Left ventricle myocardium inferior (tissue), 1 donor: ENCODE data around the gene PSD4. TPM values are rescaled to one million over a fixed set of nuclear protein-coding genes. Genes with fewer than 3 reads are reported as not detected.
A peak's percentile ranks its signal among the peaks of the same experiment; 100 is the strongest.

Experiments used
- DNase-seq: peaks from one replicate; pipeline ENCODE4 v3.0.0-alpha.2; 2020
- H3K27ac ChIP-seq: fragments of 200-600 bp; replicated peaks from 2 replicates; pipeline ENCODE4 v1.8.0; 2021
- H3K27me3 ChIP-seq: fragments of 200-600 bp; 2 replicates; pipeline ENCODE4 v1.8.0; 2021; ENCODE audit warnings: low read depth
- H3K36me3 ChIP-seq: fragments of 200-600 bp; 2 replicates; pipeline ENCODE4 v1.8.0; 2021
- H3K4me1 ChIP-seq: fragments of 200-600 bp; 2 replicates; pipeline ENCODE4 v1.8.0; 2021
- H3K4me3 ChIP-seq: fragments of 200-600 bp; 2 replicates; pipeline ENCODE4 v1.8.0; 2021; ENCODE audit warnings: mild to moderate bottlenecking, moderate library complexity
- H3K9me3 ChIP-seq: fragments of 200-600 bp; replicated peaks from 2 replicates; pipeline ENCODE4 v1.8.0; 2021
- intact Hi-C: fragments of 100-400 bp; cut with micrococcal nuclease; formaldehyde crosslinking; loops from one replicate; pipeline ENCODE4 v1.11.0; 2022
- total RNA-seq: library from RNA; stranded (reverse); fragmentation: NEBNext Ultra II Directional; extraction: Animal tissue kit (Norgen Biotek cat#: 25700); gene quantifications from one replicate; pipeline ENCODE4 v1.2.1, GENCODE V29; 2021
- TF ChIP-seq, protein P1 (sequence below): fragments of 200-600 bp; IDR thresholded peaks from 2 replicates; pipeline ENCODE4 v1.8.0; 2021; ENCODE audit warnings: antibody characterized with exemption, mild to moderate bottlenecking, borderline replicate concordance
- donor health status: DM: no; HTN: yes; CAD: no; lungs with severe emphysema.

PSD4 gene
- total RNA-seq, 1 donor from 2014 or later: 2.2 TPM

DNA sequence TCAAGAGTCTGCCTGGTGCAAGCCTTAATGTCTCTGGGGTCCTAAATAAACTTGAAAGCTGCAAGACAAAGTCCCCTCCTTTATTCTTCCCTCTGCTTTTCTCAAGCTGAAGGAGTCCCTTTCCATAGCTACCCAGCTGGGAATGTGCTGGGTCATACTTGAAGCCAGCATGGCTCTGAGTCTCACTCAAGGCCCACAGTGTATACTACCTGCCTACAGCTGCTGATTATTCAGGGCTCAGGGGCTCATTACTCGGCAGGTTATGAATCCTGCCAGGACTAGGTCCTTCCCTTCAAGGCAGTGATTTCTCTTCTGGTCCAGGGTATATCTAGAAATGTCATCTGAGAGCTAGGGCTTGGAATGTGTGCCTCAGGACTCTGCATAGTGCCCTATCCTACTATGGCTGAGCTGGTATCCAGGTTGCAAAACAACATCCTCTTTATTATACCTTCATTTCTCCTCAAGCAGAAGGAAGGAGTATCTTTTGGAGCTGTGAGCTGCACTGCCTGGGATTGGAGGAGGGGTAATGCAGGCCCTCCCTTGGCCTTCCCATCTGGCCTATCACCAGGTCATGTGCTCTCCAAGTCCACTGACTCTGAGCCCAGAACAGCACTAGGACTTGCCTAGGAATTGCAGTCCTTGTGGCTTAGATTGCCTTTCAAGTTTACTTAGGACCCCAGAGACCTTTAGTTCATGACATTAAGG lies 24.1 kb upstream of the PSD4 start:
- Histone ChIP-seq H3K4me3 (no peak overlapping the region), H3K9me3 (peaks cover 17% of the 10 kb centered on the region), H3K4me1 (no peaks in the 10 kb centered on the region), H3K27me3 (peaks cover 13% of the 10 kb centered on the region), H3K27ac (no peak overlapping the region), H3K36me3 (no peaks in the 10 kb centered on the region)
- TF ChIP-seq, protein P1, sequence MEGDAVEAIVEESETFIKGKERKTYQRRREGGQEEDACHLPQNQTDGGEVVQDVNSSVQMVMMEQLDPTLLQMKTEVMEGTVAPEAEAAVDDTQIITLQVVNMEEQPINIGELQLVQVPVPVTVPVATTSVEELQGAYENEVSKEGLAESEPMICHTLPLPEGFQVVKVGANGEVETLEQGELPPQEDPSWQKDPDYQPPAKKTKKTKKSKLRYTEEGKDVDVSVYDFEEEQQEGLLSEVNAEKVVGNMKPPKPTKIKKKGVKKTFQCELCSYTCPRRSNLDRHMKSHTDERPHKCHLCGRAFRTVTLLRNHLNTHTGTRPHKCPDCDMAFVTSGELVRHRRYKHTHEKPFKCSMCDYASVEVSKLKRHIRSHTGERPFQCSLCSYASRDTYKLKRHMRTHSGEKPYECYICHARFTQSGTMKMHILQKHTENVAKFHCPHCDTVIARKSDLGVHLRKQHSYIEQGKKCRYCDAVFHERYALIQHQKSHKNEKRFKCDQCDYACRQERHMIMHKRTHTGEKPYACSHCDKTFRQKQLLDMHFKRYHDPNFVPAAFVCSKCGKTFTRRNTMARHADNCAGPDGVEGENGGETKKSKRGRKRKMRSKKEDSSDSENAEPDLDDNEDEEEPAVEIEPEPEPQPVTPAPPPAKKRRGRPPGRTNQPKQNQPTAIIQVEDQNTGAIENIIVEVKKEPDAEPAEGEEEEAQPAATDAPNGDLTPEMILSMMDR: no peak
- no peak for DNase-seq
- intact Hi-C loops: no loop called here

DNA sequence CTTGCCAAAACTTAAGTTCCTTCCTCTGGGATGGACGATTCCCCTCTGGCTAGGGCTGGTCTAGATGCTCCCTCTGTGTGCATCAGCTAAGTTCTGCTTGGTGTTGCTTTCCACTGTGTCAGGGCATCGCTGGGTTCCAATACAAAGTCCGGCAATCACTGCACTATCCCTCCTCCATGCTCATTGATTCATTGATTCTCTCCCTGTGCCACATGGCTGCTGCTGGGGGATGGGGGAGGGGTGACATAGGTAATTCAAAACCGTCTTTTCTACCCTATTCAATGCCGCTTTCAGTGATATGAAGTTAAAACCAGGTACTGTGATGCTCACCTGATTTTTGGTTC lies 23.5 kb upstream of the PSD4 start:
- Histone ChIP-seq H3K36me3 (no peaks in the 10 kb centered on the region), H3K4me1 (no peaks in the 10 kb centered on the region), H3K4me3 (no peak overlapping the region), H3K27ac (no peak overlapping the region), H3K9me3 (peaks cover 13% of the 10 kb centered on the region), H3K27me3 (peaks cover 18% of the 10 kb centered on the region)
- no peak for DNase-seq
- TF ChIP-seq, protein P1: no peak
- intact Hi-C loops: no loop called here

DNA sequence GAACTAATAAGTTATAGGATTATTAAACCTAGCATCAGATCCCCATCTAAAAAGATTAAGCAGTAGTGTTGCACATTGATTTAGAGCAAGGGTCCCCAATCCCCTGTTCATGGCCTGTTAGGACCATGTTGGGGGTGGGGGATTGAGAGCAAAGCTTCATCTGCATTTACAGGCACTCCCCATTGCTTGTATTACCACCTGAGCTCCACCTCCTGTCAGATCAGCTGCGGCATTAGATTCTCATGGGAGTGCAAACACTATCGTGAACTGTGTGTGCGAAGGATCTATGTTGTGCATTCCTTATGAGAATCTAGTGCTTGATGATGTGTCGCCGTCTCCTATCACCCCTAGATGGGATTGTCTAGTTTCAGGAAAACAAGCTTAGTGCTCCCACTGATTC lies 18.4 kb upstream of the PSD4 start:
- Histone ChIP-seq H3K27me3 (peaks cover 56% of the 10 kb centered on the region), H3K36me3 (no peaks in the 10 kb centered on the region), H3K4me3 (no peak overlapping the region), H3K9me3 (no peaks in the 10 kb centered on the region), H3K27ac (no peak overlapping the region), H3K4me1 (no peaks in the 10 kb centered on the region)
- TF ChIP-seq, protein P1: no peak
- intact Hi-C loops: no loop called here
- no peak for DNase-seq

DNA sequence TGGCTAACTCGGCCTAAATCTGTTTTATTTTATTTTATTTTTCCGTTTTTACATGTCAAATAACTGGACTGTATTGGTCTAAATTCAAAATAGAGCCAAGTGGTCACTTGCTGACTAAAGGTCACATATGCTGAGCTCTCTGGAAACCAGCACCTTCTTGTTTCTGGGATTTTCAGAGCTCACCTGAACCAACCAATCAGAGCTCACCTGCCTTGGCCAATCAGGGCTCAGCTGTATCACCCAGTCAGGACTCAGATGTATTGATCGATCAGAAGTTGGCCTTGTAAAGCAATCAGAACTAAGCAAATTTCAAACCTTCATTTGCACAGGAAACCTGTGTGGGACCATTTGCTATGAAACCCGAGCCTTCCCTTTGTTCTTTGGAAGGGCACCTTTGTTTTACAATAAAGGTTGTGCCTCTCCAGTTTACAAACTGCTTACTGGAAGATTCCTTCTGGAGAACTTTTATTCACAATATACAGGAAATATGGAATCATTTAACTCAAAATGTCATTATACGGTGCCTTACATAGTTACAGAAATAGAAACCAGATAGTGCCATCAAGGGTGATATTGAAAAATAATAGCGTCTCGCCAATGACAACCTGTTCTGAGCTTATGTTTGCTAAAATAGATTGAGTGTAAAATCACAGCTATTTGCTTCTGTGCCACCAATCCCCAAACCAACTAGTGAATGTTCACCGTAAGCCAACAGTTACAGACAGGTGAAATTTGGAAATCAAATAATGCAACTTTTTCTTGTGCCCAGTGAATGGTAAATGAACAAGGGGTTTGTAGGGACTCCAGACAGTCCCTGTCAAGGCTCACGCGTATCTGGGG lies 17.3 kb upstream of the PSD4 start:
- Histone ChIP-seq H3K4me3 (peak overlapping the region; percentile 60), H3K4me1 (no peaks in the 10 kb centered on the region), H3K9me3 (no peaks in the 10 kb centered on the region), H3K36me3 (no peaks in the 10 kb centered on the region), H3K27me3 (peaks cover 56% of the 10 kb centered on the region), H3K27ac (no peak overlapping the region)
- DNase-seq: no peak
- intact Hi-C loops: no loop called here
- TF ChIP-seq, protein P1: no peak

DNA sequence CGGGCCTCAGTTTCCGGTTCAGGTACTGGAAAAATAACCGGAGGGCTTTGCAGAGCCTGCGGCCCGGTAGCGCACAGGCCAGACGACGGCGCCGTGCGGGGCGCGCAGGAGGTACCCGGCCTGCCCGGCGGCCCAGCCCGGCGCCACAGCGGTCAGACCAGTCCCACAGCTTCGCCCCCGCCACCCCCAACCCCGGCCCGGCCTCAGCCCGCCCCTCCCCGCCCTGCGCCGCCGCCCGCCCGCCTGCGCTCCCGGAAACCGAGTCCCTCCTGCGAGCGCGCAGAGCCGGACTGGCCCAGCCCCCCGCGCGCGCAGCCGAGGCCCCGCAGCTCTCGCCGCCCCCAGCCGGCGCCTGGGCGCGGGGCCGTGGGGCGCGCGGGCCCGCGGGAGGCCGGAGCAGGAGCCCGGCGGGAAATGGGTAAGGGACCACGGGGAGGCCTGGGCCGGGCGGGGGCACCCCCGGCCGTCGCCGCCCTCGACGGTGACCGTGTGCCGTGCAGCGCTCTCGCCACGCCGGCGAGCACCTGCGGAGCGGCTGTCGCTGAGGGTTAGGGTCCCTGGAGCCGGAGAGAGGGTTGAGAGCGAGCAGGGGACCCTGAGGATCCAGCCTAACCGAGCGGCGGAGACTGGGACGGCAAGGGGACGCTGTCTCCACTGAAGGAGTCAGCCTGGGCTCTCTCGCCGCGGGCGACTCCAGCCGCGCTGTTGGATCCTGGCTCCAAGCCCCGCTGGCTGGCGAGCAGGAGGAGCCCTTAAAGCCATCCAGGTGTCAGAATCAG lies 16.5 kb upstream of the PSD4 start:
- Histone ChIP-seq H3K27ac (no peak overlapping the region), H3K4me3 (peak overlapping the region; percentile 60), H3K27me3 (peaks cover 56% of the 10 kb centered on the region), H3K4me1 (no peaks in the 10 kb centered on the region), H3K36me3 (no peaks in the 10 kb centered on the region), H3K9me3 (no peaks in the 10 kb centered on the region)
- intact Hi-C loops: no loop called here
- DNase-seq: no peak
- TF ChIP-seq, protein P1: no peak
